ENCODE measurements around the gene CAMK2B.
A peak's percentile ranks its signal among the peaks of the same experiment; 100 is the strongest.

Gene CAMK2B

DNA sequence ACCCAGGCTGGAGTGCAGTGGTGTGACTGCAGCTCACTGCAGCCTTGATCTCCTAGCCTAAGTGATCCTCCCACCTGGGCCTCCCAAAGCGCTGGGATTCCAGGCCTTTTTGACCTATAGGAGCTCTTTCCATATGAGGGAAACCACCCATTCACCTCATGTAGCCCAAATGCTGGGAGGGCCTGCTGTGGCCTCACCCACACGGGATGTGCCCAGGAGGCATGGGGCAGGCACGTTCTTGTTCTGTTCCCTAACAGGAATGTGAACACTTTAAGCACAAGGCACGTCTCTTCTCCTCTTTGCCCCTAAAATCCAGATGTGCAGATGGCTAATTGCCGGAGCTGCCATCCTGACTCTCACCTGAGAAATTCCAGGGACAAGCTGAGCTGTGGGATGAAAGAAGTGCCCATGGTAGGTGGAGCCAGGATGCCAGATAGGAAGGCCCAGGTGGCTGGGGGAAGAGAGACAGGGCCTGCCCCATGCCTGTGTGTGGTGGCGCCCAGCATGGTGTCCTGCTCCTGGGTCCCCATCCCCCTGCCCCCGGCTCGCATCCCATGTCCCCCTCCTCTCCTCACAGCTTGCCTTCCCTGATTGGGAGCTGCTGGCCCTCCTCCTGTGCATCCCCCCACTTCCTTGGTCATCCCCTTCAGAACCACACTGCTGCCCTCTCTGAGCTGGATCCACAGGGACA, 17.3 kb downstream of the CAMK2B start:
- peaks cover 33% of the 10 kb centered on the region for H3K27me3 Mint-ChIP-seq (ENCODE audit: low read depth, poor library complexity)
- no peak overlapping the region for H3K27ac Mint-ChIP-seq
- H3K36me3 Mint-ChIP-seq (ENCODE audit: low read depth), result no peaks in the 10 kb centered on the region
- no peaks in the 10 kb centered on the region for H3K4me1 Mint-ChIP-seq
- H3K9me3 Mint-ChIP-seq, result peaks cover 9% of the 10 kb centered on the region
- DNase-seq, result no peak
- TF ChIP-seq CTCF (IDR thresholded peaks at IDR 0.05), result no peak
- H3K4me3 Mint-ChIP-seq, result no peak overlapping the region

DNA sequence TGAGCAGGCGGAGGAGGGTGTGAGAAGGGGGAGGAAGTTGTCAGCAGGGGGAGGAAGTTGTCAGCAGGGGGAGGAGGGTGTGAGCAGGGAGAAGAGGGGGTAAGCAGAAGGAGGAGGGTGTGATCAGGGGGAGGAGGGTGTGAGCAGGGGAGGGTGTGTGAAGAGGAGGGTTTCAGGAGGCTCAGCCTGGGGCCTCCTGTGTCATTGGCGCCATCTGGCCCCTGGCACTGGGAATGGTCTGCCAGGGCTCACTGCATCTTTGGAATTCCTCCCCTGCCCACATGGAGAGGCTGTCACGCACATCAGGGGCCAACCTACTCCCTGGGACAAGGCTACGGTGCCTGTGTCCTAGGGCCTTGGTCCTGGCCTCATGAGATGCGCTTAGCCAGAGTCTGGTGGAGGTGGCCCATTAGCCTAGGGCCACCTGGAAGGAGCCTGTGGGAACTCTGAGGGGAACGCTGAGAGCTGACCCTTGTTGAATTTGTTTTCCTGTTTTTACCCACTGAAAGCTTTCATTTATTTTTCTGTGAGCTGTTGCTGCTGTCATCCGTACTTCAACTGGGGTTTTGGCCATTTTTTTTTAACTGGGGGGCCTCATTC, 18.0 kb downstream of the CAMK2B start:
- H3K27ac Mint-ChIP-seq, result no peak overlapping the region
- no peaks in the 10 kb centered on the region for H3K36me3 Mint-ChIP-seq (ENCODE audit: low read depth)
- H3K4me1 Mint-ChIP-seq, result no peaks in the 10 kb centered on the region
- H3K27me3 Mint-ChIP-seq (ENCODE audit: low read depth, poor library complexity), result peaks cover 33% of the 10 kb centered on the region
- no peak for TF ChIP-seq CTCF (IDR thresholded peaks at IDR 0.05)
- H3K4me3 Mint-ChIP-seq, result no peak overlapping the region
- peaks cover 15% of the 10 kb centered on the region for H3K9me3 Mint-ChIP-seq
- DNase-seq, result peak; percentile 48

DNA sequence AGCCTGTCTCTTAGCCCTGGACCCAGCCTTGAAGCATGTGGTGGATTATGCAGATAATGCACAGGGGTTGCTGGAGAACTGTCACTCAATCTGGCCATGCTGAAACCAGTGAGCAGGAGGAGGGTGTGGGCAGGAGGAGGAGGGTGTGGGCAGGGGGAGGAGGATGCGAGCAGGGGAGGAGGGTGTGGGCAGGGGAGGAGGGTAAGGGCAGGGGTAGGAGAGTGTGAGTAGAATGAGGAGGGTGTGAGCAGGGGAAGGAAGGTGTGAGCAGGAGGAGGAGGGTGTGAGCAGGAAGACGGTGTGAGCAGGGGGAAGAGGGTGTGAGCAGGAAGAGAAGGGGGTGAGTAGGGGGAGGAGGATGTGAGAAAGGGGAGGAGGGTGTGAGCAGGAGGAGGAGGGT, 18.8 kb downstream of the CAMK2B start:
- Mint-ChIP-seq H3K9me3 (peaks cover 23% of the 10 kb centered on the region), H3K27ac (no peak overlapping the region), H3K4me3 (no peak overlapping the region), H3K36me3 (ENCODE audit: low read depth) (no peaks in the 10 kb centered on the region), H3K4me1 (no peaks in the 10 kb centered on the region), H3K27me3 (ENCODE audit: low read depth, poor library complexity) (peaks cover 31% of the 10 kb centered on the region)
- TF ChIP-seq CTCF (IDR thresholded peaks at IDR 0.05), result no peak
- no peak for DNase-seq

DNA sequence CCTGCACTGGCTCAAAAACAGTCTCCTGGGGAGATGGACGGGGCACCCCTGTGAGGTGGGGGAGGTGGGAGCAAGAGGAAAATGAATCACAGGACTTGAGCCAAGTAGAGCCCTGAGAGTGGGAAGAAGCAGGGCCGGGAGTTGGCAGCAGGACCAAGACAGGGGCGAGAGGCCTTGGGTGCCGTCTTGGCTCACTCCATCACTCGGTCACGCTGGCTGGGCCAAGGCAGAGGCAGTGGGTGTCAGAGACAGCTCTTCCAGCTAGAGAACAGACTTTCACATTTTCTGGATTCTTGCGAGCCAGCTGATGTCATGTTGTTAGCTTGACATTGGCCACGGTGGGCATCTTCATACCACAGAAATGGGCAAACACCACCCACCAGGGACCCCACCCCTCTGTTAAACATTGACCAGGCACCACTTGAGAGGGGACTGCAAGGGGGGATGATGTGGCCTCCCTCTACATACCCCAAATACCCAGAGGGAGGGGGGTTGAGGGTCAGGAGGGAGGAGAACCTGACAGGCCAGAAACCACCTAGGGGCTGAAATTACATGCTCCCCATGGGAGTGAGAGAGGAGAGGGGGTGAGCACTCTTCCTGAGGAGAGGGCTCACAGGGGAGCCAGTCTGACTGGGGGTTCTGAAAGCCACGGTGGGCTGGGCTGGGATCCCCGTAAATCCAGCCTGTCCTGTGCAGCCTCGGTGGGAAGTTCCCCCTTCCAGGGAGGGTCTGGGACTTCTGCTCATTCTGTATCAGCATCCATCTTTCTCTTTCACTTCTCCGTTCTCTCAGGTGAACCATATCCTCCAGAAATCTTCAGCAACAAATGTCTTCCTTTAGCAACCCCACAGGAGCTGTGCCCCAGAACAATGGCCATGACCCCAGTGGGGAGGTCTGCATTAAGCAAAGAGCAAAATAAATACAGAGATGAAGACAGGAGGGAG, 19.6 kb downstream of the CAMK2B start:
- Mint-ChIP-seq H3K27me3 (ENCODE audit: low read depth, poor library complexity) (peaks cover 28% of the 10 kb centered on the region), H3K4me3 (no peak overlapping the region), H3K36me3 (ENCODE audit: low read depth) (no peaks in the 10 kb centered on the region), H3K9me3 (peaks cover 25% of the 10 kb centered on the region), H3K27ac (no peak overlapping the region), H3K4me1 (no peaks in the 10 kb centered on the region)
- DNase-seq, result no peak
- no peak for TF ChIP-seq CTCF (IDR thresholded peaks at IDR 0.05)

- Mint-ChIP-seq H3K9me3 (no peaks in the 10 kb centered on the region), H3K4me1 (peaks cover 28% of the 10 kb centered on the region), H3K27ac (no peak overlapping the region), H3K27me3 (ENCODE audit: low read depth, poor library complexity) (peaks cover 40% of the 10 kb centered on the region), H3K4me3 (no peak overlapping the region), H3K36me3 (ENCODE audit: low read depth) (no peaks in the 10 kb centered on the region)
- peak; percentile 1 for DNase-seq
- TF ChIP-seq CTCF (IDR thresholded peaks at IDR 0.05), result no peak
These were observed 30.9 kb downstream of the CAMK2B start for GRCh38 chr7:44294325-44295069.
